Measurements from ENCODE around the gene PHLPP1.

DNA sequence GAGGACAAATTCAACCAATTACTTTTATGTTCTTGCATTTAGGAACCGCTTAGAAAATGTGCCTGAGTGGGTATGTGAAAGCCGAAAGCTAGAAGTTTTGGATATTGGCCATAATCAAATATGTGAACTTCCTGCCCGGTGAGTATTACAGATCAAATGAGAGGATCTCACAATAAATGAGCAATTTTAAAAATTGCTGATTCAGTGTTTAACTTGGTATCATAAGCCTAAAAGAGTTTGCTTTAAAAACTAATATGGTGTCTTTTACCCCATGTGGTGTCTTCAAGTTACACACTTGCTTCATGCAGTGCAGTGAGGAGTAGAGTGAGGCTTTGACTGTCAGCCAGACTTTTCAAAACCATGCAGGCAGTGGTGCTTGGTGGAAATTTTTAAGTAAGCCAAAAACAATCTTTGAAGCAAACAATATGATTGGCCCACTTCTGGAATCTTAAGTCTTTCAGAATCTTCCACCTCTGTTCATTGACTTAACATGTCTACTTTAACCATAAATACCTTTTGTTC, 199.6 kb downstream of the PHLPP1 start:
- TF ChIP-seq, protein P1, sequence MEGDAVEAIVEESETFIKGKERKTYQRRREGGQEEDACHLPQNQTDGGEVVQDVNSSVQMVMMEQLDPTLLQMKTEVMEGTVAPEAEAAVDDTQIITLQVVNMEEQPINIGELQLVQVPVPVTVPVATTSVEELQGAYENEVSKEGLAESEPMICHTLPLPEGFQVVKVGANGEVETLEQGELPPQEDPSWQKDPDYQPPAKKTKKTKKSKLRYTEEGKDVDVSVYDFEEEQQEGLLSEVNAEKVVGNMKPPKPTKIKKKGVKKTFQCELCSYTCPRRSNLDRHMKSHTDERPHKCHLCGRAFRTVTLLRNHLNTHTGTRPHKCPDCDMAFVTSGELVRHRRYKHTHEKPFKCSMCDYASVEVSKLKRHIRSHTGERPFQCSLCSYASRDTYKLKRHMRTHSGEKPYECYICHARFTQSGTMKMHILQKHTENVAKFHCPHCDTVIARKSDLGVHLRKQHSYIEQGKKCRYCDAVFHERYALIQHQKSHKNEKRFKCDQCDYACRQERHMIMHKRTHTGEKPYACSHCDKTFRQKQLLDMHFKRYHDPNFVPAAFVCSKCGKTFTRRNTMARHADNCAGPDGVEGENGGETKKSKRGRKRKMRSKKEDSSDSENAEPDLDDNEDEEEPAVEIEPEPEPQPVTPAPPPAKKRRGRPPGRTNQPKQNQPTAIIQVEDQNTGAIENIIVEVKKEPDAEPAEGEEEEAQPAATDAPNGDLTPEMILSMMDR (conservative IDR thresholded peaks at IDR 0.05; ENCODE audit: low read length), result no peak
- no peak for TF ChIP-seq EZH2phosphoT487 (IDR thresholded peaks at IDR 0.05; ENCODE audit: borderline replicate concordance)
